LNCAP (cell line): ENCODE measurements around the gene FDX2.
A peak's percentile ranks its signal among the peaks of the same experiment; 100 is the strongest.

Experiments
- TF ChIP-seq, protein P1 (sequence below): fragments of 450-650 bp; IDR thresholded peaks from 2 replicates; pipeline ENCODE4 v1.5.1; 2017; ENCODE audit warnings: mild to moderate bottlenecking

FDX2 gene

DNA sequence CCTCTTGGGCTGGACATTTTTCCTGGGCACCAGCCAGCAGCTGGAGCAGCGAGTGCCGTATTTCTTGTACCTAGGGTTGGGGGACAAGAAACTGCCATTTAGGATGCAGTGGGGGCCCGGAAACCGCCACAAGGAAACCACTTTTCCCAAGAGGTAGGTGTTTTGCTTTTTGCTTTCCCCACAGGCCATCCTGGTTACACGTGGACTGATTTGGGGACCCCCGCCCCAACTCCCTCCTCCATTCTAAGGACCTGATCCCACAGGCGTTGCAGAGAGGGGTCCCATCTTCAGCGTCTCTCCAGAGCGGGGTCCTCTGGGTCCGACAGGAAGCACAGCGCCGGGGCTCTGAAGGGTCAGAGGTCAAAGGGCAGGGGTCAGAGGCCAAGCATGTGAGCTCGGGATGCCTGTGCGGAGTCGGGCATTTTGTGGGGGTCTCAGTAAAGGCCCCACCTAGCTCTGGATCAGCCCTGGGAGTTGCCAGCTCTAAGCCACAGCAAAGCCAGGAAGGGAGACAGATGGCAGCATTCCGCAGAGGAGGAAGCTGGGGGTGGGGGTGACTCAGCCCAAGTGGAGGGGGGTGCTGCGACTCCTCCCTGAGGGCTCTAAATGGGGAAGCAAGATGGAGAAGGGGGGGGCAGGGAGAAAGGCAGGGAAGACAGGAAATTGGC, 10.5 kb downstream of the FDX2 start:
- TF ChIP-seq, protein P1, sequence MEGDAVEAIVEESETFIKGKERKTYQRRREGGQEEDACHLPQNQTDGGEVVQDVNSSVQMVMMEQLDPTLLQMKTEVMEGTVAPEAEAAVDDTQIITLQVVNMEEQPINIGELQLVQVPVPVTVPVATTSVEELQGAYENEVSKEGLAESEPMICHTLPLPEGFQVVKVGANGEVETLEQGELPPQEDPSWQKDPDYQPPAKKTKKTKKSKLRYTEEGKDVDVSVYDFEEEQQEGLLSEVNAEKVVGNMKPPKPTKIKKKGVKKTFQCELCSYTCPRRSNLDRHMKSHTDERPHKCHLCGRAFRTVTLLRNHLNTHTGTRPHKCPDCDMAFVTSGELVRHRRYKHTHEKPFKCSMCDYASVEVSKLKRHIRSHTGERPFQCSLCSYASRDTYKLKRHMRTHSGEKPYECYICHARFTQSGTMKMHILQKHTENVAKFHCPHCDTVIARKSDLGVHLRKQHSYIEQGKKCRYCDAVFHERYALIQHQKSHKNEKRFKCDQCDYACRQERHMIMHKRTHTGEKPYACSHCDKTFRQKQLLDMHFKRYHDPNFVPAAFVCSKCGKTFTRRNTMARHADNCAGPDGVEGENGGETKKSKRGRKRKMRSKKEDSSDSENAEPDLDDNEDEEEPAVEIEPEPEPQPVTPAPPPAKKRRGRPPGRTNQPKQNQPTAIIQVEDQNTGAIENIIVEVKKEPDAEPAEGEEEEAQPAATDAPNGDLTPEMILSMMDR, result no peak

DNA sequence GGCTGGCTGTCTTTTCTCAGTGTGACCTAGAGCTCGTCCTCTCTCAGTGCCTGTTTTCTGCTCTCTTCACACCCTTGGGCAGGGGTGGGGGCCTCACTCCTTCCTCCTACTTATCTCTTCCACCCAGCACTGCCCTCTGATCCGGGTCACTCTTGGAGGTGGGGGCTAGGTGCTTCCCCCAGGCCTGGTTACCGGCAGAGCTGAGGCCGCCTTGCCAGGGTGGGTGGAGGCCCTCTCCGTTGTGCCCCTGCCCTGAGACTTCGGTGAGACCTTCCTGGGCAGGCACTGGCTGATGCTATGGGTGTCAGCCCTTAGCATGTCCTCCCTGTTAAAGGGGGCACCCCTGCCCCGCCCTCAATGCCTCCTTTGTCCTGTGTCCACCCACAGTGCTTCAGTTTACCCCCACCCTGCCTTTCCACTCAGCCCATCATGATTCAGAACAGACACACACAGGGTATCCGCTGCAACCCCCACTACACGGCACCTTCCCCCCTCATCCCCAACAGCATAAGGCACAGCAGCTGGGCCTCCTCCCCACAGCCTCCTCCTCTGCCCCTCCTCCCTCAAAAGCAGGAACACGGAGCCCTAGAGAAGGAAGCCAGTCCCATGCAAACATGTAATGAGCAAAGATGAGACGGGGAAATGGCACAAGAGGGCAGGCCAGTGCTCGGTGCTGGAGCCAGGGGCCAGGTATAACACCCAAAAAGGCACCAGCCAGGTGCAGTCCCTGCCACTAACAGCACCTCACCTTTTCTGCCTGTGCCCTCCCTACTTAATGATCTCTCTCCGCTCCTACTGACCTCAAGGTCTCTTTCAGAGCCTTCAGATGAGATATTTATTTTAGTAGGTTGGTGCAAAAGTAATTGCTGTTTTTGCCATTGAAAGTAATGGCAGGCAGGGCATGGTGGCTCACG, 16.0 kb downstream of the FDX2 start:
- TF ChIP-seq, protein P1, result no peak

DNA sequence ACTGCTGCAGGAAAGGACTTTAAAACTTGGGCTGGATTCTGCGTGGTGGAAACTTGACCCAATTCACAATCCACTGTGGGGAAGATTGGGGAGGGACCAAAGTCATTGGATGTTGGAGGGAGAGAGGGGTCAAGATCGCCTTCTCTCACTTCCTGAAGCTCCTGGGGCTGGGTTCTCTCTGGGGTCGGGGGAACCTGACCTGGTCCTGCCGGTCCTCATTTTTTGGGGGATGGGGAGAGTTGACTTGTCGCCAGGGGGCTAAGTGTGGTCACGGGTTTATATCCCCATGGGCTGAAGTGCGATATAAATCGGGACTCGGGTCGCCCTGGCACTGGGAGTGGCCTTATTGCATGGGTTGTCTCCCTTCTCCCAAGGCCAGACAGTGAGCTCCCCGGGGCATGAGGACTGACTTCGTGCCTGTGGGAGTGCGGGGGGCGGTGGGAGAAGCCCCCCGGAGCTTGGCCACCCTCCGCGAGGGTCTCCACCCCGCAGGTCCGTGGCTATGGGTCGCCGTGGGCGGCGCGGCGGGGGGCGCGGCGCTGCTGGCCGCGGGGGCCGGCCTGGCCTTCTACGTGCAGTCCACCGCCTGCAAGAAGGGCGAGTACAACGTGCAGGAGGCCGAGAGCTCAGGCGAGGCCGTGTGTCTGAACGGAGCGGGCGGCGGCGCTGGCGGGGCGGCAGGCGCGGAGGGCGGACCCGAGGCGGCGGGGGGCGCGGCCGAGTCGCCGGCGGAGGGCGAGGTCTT, 19.8 kb downstream of the FDX2 start:
- TF ChIP-seq, protein P1, result no peak

DNA sequence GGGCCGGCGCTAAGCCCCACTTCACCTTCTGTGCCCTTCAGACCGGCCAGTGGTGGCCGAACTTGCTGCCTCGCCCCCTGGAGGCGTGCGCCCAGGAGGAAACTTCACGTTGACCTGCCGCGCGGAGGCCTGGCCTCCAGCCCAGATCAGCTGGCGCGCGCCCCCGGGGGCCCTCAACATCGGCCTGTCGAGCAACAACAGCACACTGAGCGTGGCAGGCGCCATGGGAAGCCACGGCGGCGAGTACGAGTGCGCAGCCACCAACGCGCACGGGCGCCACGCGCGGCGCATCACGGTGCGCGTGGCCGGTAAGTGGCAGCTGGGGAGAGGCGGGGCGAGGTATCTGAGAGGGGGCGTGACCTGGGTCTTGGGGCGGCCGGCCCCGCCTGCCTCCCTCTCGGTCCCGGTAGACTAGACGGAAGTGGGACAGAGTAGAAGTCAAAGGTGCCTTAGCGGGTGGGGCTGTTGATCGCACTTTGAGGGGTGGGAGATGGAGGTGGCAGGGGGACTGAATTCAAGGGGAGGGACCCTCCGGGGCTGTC, 20.4 kb downstream of the FDX2 start:
- TF ChIP-seq, protein P1, result peak; percentile 19; the same call in 1 of the 2 replicates

DNA sequence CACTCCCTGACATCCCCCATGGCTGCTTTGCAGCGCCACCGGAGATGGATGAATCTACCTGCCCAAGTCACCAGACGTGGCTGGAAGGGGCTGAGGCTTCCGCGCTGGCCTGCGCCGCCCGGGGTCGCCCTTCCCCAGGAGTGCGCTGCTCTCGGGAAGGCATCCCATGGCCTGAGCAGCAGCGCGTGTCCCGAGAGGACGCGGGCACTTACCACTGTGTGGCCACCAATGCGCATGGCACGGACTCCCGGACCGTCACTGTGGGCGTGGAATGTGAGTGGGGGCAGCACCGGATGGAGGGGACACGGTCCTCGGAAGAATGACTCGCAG, 21.5 kb downstream of the FDX2 start:
- TF ChIP-seq, protein P1, result no peak

DNA sequence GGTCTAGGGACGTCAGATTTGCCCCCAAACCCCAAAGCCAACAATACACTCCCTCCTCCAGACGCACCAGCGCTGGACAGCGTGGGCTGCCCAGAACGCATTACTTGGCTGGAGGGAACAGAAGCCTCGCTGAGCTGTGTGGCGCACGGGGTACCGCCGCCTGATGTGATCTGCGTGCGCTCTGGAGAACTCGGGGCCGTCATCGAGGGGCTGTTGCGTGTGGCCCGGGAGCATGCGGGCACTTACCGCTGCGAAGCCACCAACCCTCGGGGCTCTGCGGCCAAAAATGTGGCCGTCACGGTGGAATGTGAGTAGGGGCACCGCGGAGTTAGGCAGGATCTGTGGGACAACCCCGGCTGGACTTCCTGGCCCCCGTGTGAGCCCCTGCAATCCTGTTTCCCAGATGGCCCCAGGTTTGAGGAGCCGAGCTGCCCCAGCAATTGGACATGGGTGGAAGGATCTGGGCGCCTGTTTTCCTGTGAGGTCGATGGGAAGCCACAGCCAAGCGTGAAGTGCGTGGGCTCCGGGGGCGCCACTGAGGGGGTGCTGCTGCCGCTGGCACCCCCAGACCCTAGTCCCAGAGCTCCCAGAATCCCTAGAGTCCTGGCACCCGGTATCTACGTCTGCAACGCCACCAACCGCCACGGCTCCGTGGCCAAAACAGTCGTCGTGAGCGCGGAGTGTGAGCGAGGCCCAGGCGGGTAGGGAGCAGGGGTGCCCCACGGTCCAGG, 22.0 kb downstream of the FDX2 start:
- TF ChIP-seq, protein P1, result no peak
